MCF 10A (cell line): Measurements from ENCODE around the gene MC3R. TPM values are rescaled to one million over a fixed set of nuclear protein-coding genes. Genes with fewer than 3 reads are reported as not detected.
"Not testable (repeated sequence)": the region's sequence is repeated elsewhere in the genome, so short reads cannot be mapped to it uniquely, and the experiment has no call there.

Source experiments
- BruUV-seq: library from RNA; stranded (reverse); fragments of 400-500 nt; replicated peaks from 2 replicates; lab custom pipeline; 2021; lab: Mats Ljungman, UMichigan
- CTCF ChIA-PET: fragments of 300-600 bp; sonication (Branson Sonifier 250); formaldehyde crosslinking; extraction: SDS; loops from one replicate; lab custom pipeline; 2021; ENCODE audit warnings: antibody characterized with exemption, inconsistent platforms; lab: Yijun Ruan, JAX
- POLR2A ChIA-PET: fragments of 300-600, 350-650 bp; sonication (Branson Sonifier 250); formaldehyde crosslinking; extraction: SDS; loops from one replicate; lab custom pipeline; 2020; ENCODE audit warnings: antibody characterized with exemption, inconsistent platforms; lab: Yijun Ruan, JAX
- DNase-seq: peaks from one replicate; pipeline ENCODE4 v3.0.0-alpha.2; 2018; ENCODE audit not compliant: unreplicated experiment
- H3K27ac Mint-ChIP-seq: one replicate; pipeline ENCODE4 v1.8.0; 2022; ENCODE audit warnings: mild to moderate bottlenecking, low read depth, mixed read lengths; ENCODE audit not compliant: unreplicated experiment
- H3K27me3 Mint-ChIP-seq: one replicate; pipeline ENCODE4 v1.8.0; 2022; ENCODE audit warnings: mixed read lengths; ENCODE audit not compliant: insufficient read depth, unreplicated experiment
- H3K36me3 Mint-ChIP-seq: one replicate; pipeline ENCODE4 v1.8.0; 2022; ENCODE audit warnings: mild to moderate bottlenecking, moderate library complexity, mixed read lengths; ENCODE audit not compliant: insufficient read depth, unreplicated experiment
- H3K4me1 Mint-ChIP-seq: one replicate; pipeline ENCODE4 v1.8.0; 2022; ENCODE audit warnings: mixed read lengths; ENCODE audit not compliant: insufficient read depth, unreplicated experiment
- H3K4me3 Mint-ChIP-seq: one replicate; pipeline ENCODE4 v1.8.0; 2022; ENCODE audit warnings: mild to moderate bottlenecking, moderate library complexity, mixed read lengths; ENCODE audit not compliant: unreplicated experiment
- H3K9me3 Mint-ChIP-seq: one replicate; pipeline ENCODE4 v1.8.0; 2022; ENCODE audit warnings: mixed read lengths; ENCODE audit not compliant: unreplicated experiment
- intact Hi-C: fragments of 100-400 bp; cut with micrococcal nuclease; formaldehyde crosslinking; loops from 2 replicates; pipeline ENCODE4 v1.14.1; 2022
- total RNA-seq: library from RNA; stranded (reverse); gene quantifications from 2 replicates; pipeline ENCODE4 v1.2.3, GENCODE V29; 2022
- TF ChIP-seq, protein P1 (sequence below): fragments of 200-600 bp; IDR thresholded peaks from one replicate; pipeline ENCODE4 v1.8.0; 2022; ENCODE audit warnings: antibody characterized with exemption, mild to moderate bottlenecking; ENCODE audit not compliant: unreplicated experiment

MC3R gene
- total RNA-seq, 1 experiment from 2014 or later: not detected

DNA sequence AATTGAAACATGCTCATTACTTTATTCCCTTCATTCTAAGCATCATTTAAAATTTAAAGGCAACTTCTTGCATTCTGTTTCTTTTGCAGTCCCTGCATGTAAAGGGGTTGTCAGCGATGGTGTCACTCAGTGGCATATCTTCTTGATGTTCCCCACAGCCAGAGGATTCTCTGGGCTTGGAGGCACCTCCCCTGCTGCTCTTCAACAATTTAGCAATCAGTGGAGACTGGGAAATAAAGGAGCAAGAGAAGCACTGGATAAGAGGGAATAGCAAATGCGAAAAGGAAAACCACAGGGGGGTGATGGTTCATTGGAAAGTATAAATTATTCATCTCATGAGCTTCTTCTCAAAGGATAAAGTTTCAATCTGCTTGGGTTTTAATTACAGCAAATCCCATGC, 30.7 kb upstream of the MC3R start:
- TF ChIP-seq, protein P1, sequence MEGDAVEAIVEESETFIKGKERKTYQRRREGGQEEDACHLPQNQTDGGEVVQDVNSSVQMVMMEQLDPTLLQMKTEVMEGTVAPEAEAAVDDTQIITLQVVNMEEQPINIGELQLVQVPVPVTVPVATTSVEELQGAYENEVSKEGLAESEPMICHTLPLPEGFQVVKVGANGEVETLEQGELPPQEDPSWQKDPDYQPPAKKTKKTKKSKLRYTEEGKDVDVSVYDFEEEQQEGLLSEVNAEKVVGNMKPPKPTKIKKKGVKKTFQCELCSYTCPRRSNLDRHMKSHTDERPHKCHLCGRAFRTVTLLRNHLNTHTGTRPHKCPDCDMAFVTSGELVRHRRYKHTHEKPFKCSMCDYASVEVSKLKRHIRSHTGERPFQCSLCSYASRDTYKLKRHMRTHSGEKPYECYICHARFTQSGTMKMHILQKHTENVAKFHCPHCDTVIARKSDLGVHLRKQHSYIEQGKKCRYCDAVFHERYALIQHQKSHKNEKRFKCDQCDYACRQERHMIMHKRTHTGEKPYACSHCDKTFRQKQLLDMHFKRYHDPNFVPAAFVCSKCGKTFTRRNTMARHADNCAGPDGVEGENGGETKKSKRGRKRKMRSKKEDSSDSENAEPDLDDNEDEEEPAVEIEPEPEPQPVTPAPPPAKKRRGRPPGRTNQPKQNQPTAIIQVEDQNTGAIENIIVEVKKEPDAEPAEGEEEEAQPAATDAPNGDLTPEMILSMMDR: no peak
- H3K4me1 Mint-ChIP-seq: peaks cover 20% of the 10 kb centered on the region
- no peaks in the 10 kb centered on the region for H3K27me3 Mint-ChIP-seq
- no peaks in the 10 kb centered on the region for H3K36me3 Mint-ChIP-seq
- intact Hi-C loops: no loop called here
- no peak overlapping the region for H3K27ac Mint-ChIP-seq
- CTCF ChIA-PET: interaction anchor here (0.8 to 9.1 kb wide), 4 partner anchors 11 to 31 kb away, joined by 3 to 89 read pairs (median 14); partner anchors contain the start of gene MC3R
- POLR2A ChIA-PET: no interaction called here
- no peak overlapping the region for H3K4me3 Mint-ChIP-seq
- no peak for DNase-seq
- BruUV-seq: no TSS peak
- peaks cover 7% of the 10 kb centered on the region for H3K9me3 Mint-ChIP-seq

- ChIA-PET POLR2A (interaction anchor here (0.6 to 1.4 kb wide), 4 partner anchors 138 to 684 kb away, joined by 3 to 5 read pairs (median 4); partner anchors contain the start of genes AURKA, CSTF1 and FAM210B), CTCF (interaction anchor here (1.2 to 9.1 kb wide), 3 partner anchors 19 to 27 kb away, joined by 4 to 89 read pairs (median 16); partner anchors contain the start of gene MC3R)
- H3K27ac Mint-ChIP-seq: peak overlapping the region; percentile 92
- H3K36me3 Mint-ChIP-seq, H3K9me3 Mint-ChIP-seq, H3K27me3 Mint-ChIP-seq, BruUV-seq, intact Hi-C loops: not testable (repeated sequence)
- H3K4me1 Mint-ChIP-seq: peaks cover 47% of the 10 kb centered on the region
- peak; percentile 71 for DNase-seq
- peak overlapping the region; percentile 4 for H3K4me3 Mint-ChIP-seq
These were observed 27.3 kb upstream of the MC3R start for GRCh38 chr20:56221186-56221585.

DNA sequence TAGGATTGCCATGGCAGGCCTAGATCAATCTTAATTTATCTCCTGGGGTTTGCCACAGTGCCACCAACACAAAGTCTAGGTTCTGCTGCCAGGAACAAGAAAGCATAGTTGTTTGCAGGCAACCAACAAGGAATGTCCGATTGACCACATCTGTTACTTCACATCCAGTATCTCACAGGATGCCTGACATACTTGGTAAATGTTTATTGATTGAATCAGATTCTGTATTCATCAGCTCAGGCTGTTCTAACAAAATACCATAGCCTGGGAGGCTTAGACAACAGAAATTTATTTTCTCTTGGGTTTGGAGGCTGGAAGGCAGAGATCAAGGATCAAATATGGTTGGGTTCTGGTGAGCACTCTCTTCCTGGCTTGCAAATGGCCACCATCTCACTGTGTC, 26.3 kb upstream of the MC3R start:
- no TSS peak for BruUV-seq
- Mint-ChIP-seq H3K27ac (peak overlapping the region; percentile 92), H3K27me3 (no peaks in the 10 kb centered on the region), H3K36me3 (no peaks in the 10 kb centered on the region), H3K9me3 (peaks cover 7% of the 10 kb centered on the region), H3K4me1 (peaks cover 50% of the 10 kb centered on the region), H3K4me3 (peak overlapping the region; percentile 50)
- ChIA-PET POLR2A (interaction anchor here (0.6 kb wide), 1 partner anchor 59 kb away, joined by 3 read pairs; no protein-coding TSS in a partner anchor), CTCF (interaction anchor here (1.2 to 9.1 kb wide), 2 partner anchors 20 to 26 kb away, joined by 4 to 89 read pairs; partner anchors contain the start of gene MC3R)
- TF ChIP-seq, protein P1: no peak
- peak; percentile 55 for DNase-seq
- intact Hi-C loops: loop anchor here (2.0 kb wide), 1 partner anchor 63 kb away; no protein-coding TSS in a partner anchor

- no TSS peak for BruUV-seq
- Mint-ChIP-seq H3K27me3 (no peaks in the 10 kb centered on the region), H3K27ac (peak overlapping the region; percentile 92), H3K4me1 (peaks cover 50% of the 10 kb centered on the region), H3K36me3 (no peaks in the 10 kb centered on the region), H3K4me3 (peak overlapping the region; percentile 50), H3K9me3 (peaks cover 7% of the 10 kb centered on the region)
- intact Hi-C loops: loop anchor here (2.0 kb wide), 1 partner anchor 62 kb away; no protein-coding TSS in a partner anchor
- TF ChIP-seq, protein P1: no peak
- ChIA-PET POLR2A (no interaction called here), CTCF (no interaction called here)
- DNase-seq: peak; percentile 71
These were observed 25.6 kb upstream of the MC3R start for GRCh38 chr20:56222945-56223344.
